ENCODE results near the gene HAAO. TPM values are rescaled to one million over a fixed set of nuclear protein-coding genes. Genes with fewer than 3 reads are reported as not detected.
A peak's percentile ranks its signal among the peaks of the same experiment; 100 is the strongest.

The HAAO gene
- total RNA-seq, 4 donors from 2014 or later, result 0.61 to 10.5 (median 5.2) TPM

DNA sequence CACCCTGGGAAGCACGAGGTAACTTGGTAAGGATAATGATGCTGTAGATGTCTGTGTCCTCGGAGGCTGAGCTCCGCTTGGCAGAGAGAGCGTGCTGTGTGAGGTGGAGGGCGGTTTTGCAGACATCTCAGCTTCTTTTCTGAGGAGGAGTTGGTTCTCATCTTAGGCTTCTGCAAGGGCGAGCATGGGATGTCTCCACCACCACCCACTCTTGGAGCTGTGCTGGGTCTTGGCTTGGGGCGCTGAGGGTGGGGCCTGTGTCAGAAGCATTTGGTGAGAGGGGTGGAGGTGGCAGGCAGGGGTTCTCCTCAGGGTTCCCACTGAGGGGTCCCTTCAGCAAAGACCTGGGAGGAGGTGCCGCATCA, 37.6 kb downstream of the HAAO start:
- WGBS, 2 donors, result 72 to 93% methylated on average over 7 of the region's 8 CpGs

DNA sequence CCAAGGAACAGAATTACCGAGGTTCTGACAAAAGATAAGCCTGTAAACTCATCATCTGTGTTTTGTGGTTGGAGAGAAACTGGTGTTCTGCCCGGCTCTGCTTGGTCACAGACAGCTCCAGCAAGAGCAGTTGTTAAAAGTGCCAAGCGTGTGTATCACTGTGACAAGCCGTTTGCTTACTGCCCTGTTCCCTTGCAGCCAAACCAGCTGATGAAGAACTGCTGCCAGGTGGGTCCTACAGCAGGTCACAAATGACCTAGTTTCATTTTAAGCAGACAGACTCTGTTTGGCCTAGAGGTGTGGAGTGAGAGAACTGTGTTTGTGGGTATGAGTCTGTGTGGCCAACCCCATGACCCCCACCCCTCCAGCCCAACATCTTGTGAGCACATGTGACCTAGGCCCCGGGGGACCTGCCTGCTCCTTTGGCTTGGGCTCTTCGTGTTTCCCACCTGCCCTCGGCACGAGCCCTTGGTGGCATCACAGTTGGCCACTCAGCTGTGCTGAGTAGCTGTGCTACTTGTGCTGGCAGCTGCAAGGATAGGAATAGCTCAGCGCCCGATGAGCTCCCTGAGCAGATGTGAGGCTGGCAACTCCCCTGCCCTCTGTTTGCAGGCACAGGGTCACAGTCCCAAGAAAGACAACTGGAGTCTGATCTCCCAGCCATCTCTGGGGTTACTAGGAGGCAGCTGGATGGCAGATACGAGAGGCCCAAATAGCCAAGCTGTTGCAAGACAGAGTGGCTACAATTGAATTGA, 38.2 kb downstream of the HAAO start:
- WGBS, 2 donors, result 54 to 73% methylated on average over 4 to 8 of the region's 11 CpGs
- H3K9me3 ChIP-seq, result no peaks in the 10 kb centered on the region

More for the DNA sequence above, 37.6 kb downstream of the HAAO start:
- TF ChIP-seq, protein P1, sequence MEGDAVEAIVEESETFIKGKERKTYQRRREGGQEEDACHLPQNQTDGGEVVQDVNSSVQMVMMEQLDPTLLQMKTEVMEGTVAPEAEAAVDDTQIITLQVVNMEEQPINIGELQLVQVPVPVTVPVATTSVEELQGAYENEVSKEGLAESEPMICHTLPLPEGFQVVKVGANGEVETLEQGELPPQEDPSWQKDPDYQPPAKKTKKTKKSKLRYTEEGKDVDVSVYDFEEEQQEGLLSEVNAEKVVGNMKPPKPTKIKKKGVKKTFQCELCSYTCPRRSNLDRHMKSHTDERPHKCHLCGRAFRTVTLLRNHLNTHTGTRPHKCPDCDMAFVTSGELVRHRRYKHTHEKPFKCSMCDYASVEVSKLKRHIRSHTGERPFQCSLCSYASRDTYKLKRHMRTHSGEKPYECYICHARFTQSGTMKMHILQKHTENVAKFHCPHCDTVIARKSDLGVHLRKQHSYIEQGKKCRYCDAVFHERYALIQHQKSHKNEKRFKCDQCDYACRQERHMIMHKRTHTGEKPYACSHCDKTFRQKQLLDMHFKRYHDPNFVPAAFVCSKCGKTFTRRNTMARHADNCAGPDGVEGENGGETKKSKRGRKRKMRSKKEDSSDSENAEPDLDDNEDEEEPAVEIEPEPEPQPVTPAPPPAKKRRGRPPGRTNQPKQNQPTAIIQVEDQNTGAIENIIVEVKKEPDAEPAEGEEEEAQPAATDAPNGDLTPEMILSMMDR (IDR thresholded peaks at IDR 0.05), result no peak
- TF ChIP-seq POLR2A (IDR thresholded peaks at IDR 0.05), result no peak
- Histone ChIP-seq H3K4me3 (no peak overlapping the region), H3K4me1 (peaks cover 0 to 14% (median 3%) of the 10 kb centered on the region in 3 donors), H3K36me3 (peaks cover 0 to 31% (median 0%) of the 10 kb centered on the region in 3 donors), H3K27ac (peak overlapping the region in 2 of 4 donors; percentile 0 to 23), H3K9me3 (no peaks in the 10 kb centered on the region), H3K27me3 (no peaks in the 10 kb centered on the region)
- no peak for DNase-seq
- intact Hi-C loops (cut with DNase I), result no loop called here

DNA sequence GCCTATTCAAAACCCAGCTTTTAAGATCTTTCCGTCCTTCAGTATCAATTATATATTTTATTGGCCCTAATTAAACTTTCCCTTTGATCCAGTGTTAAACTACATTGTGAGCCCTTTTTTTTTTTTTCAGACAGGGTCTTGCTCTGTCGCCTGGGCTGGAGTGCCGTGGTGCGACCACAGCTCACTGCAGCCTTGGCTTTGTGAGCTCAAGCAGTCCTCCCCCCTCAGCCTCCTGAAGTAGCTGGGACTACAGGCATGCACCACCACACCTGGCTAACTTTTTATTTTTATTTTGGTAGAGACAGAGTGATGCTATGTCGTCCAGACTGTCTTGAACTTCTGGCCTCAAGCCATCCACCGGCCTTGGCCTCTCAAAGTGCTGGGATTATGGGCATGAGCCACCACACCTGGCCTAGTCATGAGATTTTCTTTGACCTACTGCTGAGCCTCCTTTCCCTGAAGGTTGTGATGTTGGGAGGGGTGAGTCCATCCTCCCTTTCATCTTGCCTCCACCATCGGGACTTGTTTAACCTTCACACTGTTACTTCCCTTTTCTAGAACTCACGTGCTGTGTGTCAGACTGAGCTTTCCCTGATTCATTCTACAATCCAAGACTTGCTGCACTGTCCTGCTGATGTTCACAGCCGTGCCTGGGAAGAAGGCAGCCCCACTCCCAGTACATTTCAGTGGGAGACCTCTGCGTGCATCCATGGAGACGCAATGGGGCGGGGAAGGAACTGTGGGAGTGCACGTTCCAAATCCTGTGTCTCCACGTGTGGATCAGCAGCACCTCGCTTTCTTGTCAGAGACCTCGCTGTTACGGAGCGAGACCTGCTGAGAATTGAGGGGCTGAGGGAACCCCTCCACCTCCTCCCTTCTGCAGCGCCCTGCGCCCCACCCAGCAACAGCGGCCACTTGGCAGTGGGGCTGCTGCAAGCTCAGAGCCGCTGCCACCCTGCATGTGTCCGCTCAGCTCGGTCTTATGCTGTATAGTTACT, 39.3 kb downstream of the HAAO start:
- H3K36me3 ChIP-seq, result peaks cover 0 to 41% (median 0%) of the 10 kb centered on the region in 3 donors
- WGBS, 2 donors, result 85% methylated on average over 16 to 19 of the region's 24 CpGs
- DNase-seq, result no peak
- H3K4me3 ChIP-seq, result no peak overlapping the region
- H3K9me3 ChIP-seq, result no peaks in the 10 kb centered on the region
- H3K4me1 ChIP-seq, result peaks cover 0 to 14% (median 3%) of the 10 kb centered on the region in 3 donors
- intact Hi-C loops (cut with DNase I), result no loop called here
- no peaks in the 10 kb centered on the region for H3K27me3 ChIP-seq
- no peak for TF ChIP-seq POLR2A (IDR thresholded peaks at IDR 0.05)
- TF ChIP-seq, protein P1 (IDR thresholded peaks at IDR 0.05), result no peak
- H3K27ac ChIP-seq, result no peak overlapping the region

More for the DNA sequence above, 38.2 kb downstream of the HAAO start:
- TF ChIP-seq, protein P1 (IDR thresholded peaks at IDR 0.05), result no peak
- no peak for TF ChIP-seq POLR2A (IDR thresholded peaks at IDR 0.05)
- Histone ChIP-seq H3K27me3 (no peaks in the 10 kb centered on the region), H3K27ac (no peak overlapping the region), H3K4me1 (peaks cover 0 to 14% (median 3%) of the 10 kb centered on the region in 3 donors), H3K36me3 (peaks cover 0 to 34% (median 0%) of the 10 kb centered on the region in 3 donors), H3K4me3 (no peak overlapping the region)
- intact Hi-C loops (cut with DNase I), result no loop called here
- no peak for DNase-seq

DNA sequence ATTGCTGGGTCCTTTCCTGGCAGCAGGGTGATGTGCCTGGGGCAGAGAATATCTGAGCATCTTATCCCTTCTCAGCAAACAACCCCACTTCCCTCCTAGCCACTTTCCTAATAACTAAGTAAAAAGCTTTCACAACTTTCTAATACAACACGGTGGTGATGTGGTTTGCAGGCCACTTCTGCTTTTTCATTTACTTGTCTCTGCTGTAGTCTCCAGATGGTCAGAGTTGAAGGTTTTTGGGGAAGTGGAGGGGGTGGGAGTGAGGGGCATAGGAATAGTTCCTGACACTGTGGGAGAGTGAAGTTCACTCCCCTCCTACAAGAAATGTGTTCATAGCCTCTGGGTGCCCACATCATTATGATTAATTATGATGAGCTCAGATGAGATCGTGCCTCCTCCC, 40.1 kb downstream of the HAAO start:
- Histone ChIP-seq H3K27me3 (no peaks in the 10 kb centered on the region), H3K4me3 (no peak overlapping the region), H3K4me1 (peaks cover 0 to 14% (median 3%) of the 10 kb centered on the region in 3 donors), H3K9me3 (no peaks in the 10 kb centered on the region), H3K36me3 (peaks cover 0 to 48% (median 0%) of the 10 kb centered on the region in 3 donors), H3K27ac (no peak overlapping the region)
- no peak for TF ChIP-seq POLR2A (IDR thresholded peaks at IDR 0.05)
- TF ChIP-seq, protein P1 (IDR thresholded peaks at IDR 0.05), result no peak
- intact Hi-C loops (cut with DNase I), result no loop called here
- no peak for DNase-seq
- 45 to 63% methylated on average over 2 of the region's 2 CpGs for WGBS, 2 donors
